ENCODE results near the gene HOOK2.
"Not testable (repeated sequence)": the region's sequence is repeated elsewhere in the genome, so short reads cannot be mapped to it uniquely, and the experiment has no call there.

The HOOK2 gene

DNA sequence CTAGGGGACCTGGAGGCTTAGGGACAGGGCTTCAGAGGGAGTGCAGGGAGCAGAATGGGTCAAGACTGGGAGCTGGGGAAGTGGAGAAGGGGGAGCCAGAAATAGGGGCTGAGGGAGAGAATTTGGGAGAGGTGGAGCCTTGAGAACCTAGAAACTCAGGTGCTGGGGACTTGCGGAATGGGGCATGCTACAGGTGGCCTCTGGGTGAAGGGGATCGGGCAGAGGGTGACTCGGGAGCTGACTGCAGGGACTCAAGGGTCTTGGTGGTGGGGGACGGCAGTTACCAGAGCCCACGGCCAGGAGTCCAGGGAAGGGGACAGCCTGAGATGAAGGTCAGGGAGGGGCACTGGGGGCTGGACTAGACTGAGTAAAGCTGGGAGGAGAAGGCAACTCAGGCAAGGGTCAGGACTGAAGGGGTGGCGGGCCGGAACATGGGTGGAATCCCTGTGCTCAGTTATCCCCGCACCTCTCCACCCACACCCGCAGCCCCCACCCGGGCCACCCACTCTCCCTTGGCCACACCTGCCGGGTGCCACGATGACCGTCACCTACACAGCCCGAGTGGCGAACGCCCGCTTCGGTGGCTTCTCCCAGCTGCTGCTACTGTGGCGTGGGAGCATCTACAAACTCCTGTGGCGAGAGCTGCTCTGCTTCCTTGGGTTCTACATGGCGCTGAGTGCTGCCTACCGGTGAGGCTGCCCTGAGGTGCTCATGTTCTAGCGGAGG, 23.1 kb downstream of the HOOK2 start:
- DNase-seq (ENCODE audit: low spot score) (no peak), FAIRE-seq (no peak)

DNA sequence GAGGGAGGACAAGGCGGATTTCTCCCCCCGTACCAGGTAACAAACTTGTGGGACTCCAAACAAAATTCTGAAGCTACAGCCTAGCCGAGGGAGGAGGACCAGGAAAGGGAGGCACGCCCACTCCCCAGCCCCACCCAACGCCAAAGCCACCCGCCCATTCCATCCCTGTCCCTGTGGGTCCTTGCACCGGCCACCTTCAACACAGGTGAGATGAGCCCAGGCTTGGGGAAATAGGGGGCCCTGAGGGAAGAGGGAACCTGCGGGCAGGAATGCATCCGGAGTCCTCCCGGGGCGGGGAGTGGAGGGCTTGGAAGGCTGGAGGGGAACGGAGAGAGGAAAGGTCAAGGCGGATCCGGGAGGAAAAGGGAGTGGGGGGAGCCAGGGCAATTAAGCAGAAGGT, 23.7 kb downstream of the HOOK2 start, which contains the start of gene BEST2:
BEST2 (plus strand) TSS at position 157 of the 400 bp plus-strand sequence. CDS start 802 bp downstream, outside the sequence.
- no peak for FAIRE-seq
- no peak for DNase-seq (ENCODE audit: low spot score)

DNA sequence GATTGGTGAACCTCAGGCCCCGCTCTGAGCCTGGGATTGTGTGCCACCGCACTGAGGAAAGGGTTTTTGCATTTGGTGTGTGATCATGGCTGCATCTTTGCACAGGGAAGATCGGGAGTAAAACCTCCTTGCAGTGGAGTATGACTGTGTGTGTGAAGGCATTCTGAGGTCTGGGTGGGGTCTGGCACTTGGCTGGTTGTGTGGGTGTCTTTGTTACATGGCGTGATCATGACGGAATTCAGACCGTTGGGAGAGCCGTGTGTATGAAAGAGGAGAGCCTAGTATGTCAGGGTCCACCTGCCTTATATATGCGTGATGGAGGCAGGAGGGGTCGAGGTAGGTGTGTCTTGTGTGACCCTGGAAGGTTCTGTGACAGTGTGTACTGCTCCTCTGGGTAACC, 24.5 kb downstream of the HOOK2 start:
- no peak for DNase-seq (ENCODE audit: low spot score)
- FAIRE-seq = no peak

DNA sequence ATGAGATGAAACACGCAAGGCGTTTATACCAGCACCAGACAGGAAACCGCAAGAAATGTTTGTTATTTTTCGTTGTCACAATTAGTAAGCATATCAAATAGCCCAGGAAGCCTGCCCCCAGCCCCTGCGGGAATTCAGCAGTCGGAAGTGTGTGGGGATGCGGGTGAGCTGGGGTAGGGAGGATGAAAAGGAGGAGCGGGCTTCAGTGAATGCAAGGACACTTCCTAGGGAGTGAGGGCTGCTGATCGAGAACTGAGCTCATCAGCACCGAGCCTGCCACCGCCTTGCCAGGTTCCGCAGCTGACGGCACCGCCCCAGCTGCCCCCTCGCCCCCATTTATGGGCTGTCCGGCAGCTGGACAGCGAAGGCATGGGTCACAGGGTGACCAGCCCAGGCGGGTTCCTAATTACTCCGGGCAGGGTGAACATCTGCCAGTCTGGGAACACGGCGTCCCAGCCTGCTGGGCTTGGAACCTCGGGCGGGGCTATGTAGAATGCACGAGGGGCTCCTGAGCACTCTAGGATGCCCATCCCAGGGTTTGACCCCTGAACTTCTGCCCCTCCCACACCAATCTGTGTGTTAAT, 25.3 kb downstream of the HOOK2 start:
- no peak for DNase-seq (ENCODE audit: low spot score)
- no peak for FAIRE-seq

DNA sequence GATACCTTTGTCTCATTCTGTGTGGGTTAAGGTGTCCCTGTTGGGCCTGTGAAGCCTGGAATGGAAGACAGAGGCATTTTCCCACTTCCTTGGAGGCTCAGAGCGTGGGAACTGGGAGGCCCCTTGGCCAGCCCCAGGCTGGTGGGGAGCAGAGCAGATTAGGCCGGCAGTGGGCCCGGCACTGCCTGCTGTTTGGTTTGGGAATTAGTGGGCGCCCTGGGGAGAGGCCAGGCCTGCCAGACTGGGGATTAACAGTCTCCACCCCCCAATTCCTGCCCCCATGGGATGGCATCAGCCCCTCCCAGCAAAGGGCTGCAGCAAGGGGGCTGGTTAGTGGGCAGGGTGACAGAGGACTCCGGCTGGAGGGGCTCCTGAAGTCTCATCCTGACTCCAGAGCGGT, 26.9 kb downstream of the HOOK2 start:
- DNase-seq (ENCODE audit: low spot score) (no peak), FAIRE-seq (no peak)

DNA sequence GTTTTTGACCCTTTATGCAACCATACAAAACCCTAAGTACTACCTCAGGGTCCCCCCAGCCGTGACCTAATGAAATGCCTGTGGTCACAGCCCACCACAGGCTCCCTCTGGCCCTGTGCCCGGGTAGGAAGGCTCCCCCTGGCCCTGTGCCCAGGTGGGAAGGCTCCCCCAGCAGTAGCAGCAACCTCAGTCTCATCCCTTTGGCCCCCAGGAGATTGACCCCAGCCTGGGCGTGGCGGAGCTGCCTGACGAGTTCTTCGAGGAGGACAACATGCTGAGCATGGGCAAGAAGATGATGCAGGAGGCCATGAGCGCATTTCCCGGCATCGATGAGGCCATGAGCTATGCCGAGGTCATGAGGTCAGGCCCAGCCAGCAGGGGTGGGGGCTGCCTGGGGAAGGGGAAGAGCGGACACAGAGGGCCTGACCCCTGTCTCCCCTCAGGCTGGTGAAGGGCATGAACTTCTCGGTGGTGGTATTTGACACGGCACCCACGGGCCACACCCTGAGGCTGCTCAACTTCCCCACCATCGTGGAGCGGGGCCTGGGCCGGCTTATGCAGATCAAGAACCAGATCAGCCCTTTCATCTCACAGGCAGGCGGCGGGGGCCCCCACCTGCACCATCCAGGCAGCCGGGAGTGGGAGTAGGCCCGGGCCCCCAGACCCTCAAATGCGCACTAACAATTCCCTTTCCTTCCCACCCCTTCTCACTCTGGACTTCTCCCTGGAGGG, 30.0 kb downstream of the HOOK2 start:
- FAIRE-seq = no peak
- DNase-seq (ENCODE audit: low spot score) = no peak

DNA sequence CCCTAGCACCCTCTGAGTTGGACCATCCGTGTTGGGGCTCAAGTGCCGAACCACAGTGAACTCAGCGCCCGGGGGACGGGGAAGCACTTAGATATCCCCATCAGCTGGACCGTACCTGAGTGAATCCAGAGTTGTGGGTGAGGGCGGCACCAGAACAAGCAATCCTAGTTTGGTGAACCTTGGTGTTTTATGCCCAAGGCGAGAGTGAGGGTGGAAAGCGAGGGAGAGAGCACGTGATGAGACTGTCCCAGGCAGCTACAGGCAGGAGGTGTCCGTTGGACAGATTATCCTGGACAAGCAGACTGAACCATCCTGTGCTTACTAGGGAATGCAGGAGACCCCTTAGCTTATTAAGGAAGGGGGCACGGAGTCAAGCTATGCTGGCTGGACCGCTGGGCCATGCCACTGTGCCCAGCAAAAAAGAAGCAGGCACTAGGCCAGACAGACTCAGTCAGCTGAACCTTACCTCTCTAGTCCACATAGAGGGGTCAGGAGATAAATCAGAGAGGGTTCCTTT, 37.5 kb downstream of the HOOK2 start:
- no peak for DNase-seq (ENCODE audit: low spot score)
- FAIRE-seq = no peak

DNA sequence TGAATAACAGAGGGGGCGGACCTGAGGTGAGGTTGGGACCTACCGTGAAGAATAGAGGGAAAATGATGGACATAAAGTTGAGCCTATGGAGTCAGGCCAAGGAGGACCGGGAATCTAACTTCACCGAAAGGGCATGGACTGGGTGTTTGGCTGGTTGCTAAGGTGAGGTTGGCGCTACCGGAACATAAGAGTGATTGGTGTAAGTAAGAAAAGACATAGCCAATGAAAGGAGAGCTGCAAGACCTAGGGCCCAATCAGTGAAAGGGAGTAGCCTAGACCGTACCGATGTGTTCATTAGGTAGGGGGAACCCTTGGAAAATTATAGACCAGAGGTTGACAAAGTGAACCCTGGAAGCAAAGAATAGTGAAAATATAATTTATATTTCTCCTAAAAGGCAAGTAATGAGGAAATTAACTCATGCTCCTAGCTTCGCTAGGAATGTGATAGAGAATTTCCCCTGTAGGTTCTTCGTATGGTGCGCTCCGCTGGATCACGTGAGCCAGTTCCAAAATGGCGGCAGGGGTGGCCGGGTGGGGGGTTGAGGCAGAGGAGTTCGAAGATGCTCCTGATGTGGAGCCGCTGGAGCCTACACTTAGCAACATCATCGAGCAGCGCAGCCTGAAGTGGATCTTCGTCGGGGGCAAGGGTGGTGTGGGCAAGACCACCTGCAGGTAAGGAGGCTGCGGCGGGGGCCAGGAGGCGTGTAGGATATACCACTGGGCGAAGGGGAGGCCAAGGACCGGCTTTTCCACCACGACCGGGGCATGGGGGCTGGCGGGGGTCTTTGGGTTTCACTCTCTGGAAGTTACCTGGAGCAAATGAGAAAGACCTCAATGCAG, 38.1 kb downstream of the HOOK2 start, which contains the start of gene GET3:
GET3 (plus strand) TSS at position 503 of the 840 bp plus-strand sequence; CDS start at position 512, 9 bp downstream.
- FAIRE-seq = peak; percentile 42
- peak; percentile 90 for DNase-seq (ENCODE audit: low spot score)

DNA sequence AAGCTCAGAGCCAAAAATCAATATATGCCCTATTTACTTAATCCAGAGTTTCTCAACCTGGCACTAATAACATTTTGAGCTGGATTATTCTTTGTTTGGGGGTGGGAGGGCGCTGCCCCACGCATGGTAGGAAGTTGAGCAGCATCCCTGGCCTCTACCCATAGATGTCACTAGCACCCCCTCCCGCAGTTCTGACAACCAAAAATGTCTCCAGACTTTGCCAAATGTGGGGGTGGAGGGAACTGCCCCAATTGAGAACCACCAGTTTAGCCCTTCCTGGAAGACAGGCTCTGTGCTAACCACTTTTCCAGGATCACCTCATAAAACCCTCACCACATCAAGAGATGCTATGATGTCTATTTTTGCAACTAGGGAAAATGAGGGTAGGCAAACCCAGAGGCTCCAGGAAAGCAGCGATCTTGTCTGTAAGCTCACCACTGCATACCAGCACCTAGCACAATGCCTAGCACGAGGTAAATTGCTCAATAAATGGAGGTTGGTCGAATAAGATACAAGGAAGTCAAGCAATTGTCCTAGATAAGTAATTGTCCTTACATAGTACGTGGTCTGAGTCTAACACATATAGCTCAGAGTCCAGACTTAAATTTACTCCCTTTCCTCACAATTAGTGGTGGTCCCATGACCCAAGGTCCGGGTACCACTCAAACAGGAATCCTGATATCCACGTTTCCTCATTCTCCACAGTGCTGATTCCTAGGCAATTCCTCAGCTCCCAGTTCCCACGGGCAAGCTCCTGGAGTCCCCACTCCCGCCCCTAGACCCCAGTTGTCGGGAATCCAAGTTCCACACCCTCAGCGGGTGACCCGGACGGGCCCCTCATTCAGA, 41.8 kb downstream of the HOOK2 start:
- DNase-seq (ENCODE audit: low spot score) = no peak
- FAIRE-seq = no peak

DNA sequence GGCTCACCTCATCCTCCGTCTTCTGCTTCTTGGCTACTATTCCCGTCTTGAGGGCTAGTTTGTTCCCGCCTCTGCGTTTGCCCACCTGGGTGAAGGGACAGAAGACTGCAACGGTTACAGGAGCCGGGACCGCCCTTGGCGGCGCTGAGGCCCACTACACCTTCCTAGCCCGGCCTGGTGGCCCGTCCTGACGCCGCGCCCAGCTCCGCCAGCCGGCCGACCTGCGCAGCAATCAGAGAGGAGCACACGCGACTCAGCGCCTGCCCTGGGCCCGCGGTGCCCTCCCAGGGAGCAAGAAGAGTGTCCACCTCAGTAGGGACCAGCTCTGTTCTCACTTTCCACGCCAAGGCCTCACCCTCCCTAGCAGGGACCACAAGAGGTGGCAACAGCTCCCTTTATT, 44.0 kb downstream of the HOOK2 start:
- FAIRE-seq = no peak

DNA sequence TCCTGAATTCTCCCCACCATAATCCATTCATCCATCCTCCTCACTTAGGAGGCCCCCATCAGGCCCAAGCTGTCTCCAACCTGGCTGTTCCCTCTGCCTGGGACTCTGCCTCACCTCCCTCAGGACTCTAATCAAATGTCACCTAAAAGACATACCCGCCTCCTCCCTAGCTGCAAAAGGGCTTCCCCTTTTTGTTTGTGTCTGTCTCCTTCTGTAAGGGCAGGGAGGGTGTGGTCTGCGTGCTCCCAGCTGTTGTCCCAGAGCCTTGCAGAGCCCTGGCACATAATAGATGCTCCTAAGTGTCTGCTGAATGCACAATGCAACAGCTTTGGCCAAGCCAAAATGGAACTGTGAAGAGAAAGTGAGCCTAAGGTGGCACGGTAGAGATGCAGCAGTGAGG, 45.3 kb downstream of the HOOK2 start:
- DNase-seq (ENCODE audit: low spot score) (no peak), FAIRE-seq (no peak)

More for the DNA sequence above, 44.0 kb downstream of the HOOK2 start:
- DNase-seq (ENCODE audit: low spot score) = no peak

DNA sequence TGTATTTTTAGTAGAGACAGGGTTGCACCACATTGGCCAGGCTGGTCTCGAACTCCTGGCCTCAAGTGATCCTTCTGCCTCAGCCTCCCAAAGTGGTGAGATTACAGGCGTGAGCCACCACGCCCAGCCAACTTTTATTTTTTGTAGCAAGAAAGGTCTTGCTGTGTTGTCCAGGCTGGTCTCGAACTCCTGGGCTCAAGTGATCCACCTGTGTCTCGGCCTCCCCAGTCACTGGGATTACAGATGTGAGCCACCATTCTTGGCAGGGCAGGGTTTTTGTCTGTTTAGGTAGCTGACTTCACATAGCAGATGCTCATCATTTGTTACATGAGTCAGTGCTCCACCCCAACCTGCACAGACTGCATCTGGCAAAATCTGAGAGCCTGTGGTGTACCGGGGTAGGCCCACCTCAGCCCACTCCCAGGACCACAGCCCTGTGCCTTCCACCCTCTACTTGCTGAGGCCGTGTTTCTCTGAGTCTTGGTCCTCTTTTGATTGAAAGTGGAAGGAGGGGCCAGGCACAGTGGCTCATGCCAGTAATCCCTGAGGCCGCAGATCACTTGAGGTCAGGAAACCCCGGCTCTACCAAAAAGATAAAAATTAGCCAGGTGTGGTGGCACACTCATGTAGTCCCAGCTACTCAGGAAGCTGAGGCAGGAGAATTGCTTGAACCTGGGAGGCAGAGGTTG, 47.5 kb downstream of the HOOK2 start:
- no peak for FAIRE-seq
- no peak for DNase-seq (ENCODE audit: low spot score)

DNA sequence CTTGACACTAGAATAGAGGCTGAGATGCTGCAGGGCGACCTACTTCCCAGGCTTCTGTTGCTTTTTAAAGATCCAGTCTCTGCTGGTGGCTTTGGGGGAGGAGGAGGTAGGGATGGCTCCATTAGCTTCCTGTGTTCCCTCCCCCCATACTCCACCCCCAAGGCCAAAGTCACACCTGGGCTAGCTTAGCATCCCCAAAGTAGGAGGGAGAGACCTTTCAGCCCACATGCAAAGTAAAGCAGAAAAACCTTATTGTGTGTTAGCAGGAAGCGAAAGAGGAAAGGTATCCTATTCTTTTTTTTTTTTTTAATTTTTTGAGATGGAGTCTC, 48.4 kb downstream of the HOOK2 start:
- no peak for DNase-seq (ENCODE audit: low spot score)
- FAIRE-seq = no peak

DNA sequence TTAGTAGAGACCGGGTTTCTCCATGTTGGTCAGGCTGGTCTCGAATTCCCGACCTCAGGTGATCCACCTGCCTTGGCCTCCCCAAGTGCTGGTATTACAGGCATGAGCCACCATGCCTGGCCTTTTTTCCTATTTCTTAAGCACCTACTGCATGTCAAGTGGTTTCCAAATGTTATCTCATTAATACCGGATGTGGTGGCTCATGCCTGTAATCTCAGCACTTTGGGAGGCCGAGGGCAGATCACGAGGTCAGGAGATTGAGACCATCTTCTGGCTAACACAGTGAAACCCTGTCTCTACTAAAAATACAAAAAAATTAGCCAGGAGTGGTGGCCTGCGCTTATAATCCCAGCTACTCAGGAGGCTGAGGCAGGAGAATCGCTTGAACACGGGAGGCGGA, 49.7 kb downstream of the HOOK2 start:
- not testable (repeated sequence) for DNase-seq (ENCODE audit: low spot score); FAIRE-seq

DNA sequence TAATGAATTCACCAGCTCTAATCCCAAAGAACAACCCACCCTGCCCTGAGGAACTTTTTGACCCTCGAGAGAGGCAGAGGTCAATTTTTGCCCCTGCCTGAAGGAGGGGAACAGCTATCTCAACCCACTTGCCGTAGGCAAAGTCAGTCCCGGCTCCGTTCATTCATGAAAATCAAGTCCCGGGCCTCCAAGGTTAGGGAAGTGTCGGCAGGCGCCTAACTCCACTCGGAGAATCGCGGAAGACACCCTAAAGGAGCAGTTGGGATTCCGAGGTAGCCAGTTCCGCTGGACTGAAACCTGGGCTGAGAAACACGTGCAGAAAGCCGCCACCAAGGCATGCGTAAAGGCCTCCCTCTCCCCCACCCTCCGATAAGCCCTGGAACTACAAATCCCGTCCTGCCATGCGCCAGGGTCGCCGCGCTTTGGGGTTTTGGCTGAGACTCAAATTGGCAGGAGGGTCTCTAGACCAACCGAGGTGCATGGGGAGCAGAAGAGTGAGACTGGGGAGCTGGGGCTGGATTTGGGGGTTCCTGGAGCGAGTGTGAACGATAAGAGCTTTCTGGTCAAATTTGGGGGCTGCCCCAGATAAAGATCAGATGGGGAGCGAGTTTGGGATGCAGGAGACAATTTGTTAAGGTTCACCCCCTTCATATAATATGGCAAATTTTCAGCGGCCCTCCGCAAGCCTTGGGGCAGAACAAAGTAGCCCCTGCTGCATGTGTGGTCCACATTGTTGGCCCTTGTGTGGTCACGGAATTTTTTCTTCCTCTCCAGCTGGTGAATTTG, 51.5 kb downstream of the HOOK2 start, which contains the start of gene TNPO2:
TNPO2 (minus strand) TSS at position 292 of the 786 bp plus-strand sequence. CDS start 2,955 bp downstream, outside the sequence.
- FAIRE-seq = no peak
- peak; percentile 59 for DNase-seq (ENCODE audit: low spot score)

DNA sequence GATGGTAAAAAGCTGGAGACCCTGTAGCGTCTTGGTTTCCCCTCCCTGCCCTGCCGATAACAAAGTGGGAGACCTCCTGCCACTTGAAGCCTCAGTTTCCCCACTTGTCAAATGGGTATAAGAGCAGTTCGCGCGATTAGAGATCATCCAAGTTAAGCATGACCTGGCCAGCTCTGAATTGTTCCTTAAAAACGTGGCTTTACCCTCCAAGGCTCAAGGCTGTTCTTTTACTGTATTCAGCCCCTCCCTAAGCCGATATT, 52.0 kb downstream of the HOOK2 start:
- no peak for FAIRE-seq
- DNase-seq (ENCODE audit: low spot score) = no peak

DNA sequence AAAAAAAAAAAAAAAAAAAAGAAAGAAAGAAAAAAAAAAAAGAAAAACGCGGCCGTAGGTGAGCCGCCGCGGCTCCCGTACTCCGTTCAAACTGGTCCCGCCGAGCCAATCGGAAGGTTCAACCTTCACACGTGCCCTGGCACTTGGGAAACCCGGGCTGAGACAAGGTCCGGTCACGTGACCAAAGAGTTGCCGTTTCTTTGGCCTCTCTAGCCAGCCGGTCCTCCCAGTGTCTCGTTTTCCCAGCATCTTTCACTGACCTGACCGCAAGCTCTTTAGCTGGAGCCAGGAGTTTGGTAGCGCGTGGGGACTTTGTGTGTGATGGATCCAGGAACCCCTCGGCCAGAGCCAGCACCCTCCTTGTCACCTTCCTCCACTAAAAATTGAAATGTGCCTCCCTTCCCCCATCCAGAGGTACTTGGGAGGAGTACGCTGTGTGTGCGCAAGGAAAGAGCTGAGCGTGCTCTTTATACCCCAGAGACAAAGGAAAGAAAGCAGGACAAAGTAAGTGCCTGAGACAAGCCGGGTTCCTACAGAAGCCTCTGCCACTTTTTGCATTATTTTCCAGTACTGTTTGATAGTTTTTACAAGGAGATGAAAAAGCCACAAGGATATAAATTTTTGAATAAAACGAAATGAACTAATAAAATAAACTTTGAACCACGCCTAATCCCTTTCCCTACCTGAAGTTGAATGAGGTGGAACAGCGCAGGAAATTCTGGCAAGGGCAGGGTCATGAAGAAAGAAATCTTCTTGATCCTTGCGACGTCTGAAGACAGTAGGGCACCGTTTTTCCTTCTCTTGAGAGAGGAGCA, 52.6 kb downstream of the HOOK2 start:
- no peak for FAIRE-seq
- DNase-seq (ENCODE audit: low spot score) = peak; percentile 92

Data from urothelium cell line (cell line).